HepG2 (cell line): ENCODE data around the gene PPARA. TPM values are rescaled to one million over a fixed set of nuclear protein-coding genes. Genes with fewer than 3 reads are reported as not detected.

Source experiments
- DMTF1 ChIP-seq: sonication (generic); formaldehyde crosslinking; IDR thresholded peaks from 2 replicates; pipeline ENCODE4 v1.4.0; 2020; ENCODE audit warnings: mild to moderate bottlenecking, missing genetic modification reagents
- HOXA9 ChIP-seq: sonication (generic); formaldehyde crosslinking; IDR thresholded peaks from 2 replicates; pipeline ENCODE4 v1.8.1; 2022; ENCODE audit warnings: missing genetic modification reagents, mild to moderate bottlenecking, moderate library complexity, borderline replicate concordance
- JUNB ChIP-seq: sonication (generic); formaldehyde crosslinking; IDR thresholded peaks from 2 replicates; pipeline ENCODE4 v1.8.0; 2022; ENCODE audit warnings: missing genetic modification reagents, mild to moderate bottlenecking, borderline replicate concordance
- NCOA1 ChIP-seq: sonication (generic); formaldehyde crosslinking; IDR thresholded peaks from 2 replicates; pipeline ENCODE4 v1.9.0; 2021; ENCODE audit warnings: missing genetic modification reagents
- PAX8 ChIP-seq: sonication (generic); formaldehyde crosslinking; IDR thresholded peaks from 2 replicates; pipeline ENCODE4 v1.8.0; 2022; ENCODE audit warnings: mild to moderate bottlenecking, missing genetic modification reagents, borderline replicate concordance
- POGZ ChIP-seq: sonication (generic); formaldehyde crosslinking; IDR thresholded peaks from 2 replicates; pipeline ENCODE4 v1.4.0; 2020; ENCODE audit warnings: mild to moderate bottlenecking, missing genetic modification reagents
- POLR2A ChIP-seq, 2 experiments: IDR thresholded peaks; 2 replicates each; pipeline ENCODE4 v1.6.1; 2011; ENCODE audit warnings: low read depth in 2 of 2, low read length in 2 of 2, mild to moderate bottlenecking in 1 of 2, moderate library complexity in 1 of 2; ENCODE audit not compliant: insufficient read depth in 1 of 2
- RARA ChIP-seq: IDR thresholded peaks from 2 replicates; pipeline ENCODE4 v1.6.1; 2016; ENCODE audit warnings: missing genetic modification reagents, missing compliant biosample characterization
- RARG ChIP-seq: sonication (generic); formaldehyde crosslinking; IDR thresholded peaks from 2 replicates; pipeline ENCODE4 v1.4.0; 2020; ENCODE audit warnings: low read depth, mild to moderate bottlenecking, missing genetic modification reagents
- REL ChIP-seq: sonication (generic); formaldehyde crosslinking; conservative IDR thresholded peaks from 2 replicates; pipeline ENCODE4 v1.8.0; 2022; ENCODE audit warnings: mild to moderate bottlenecking, missing genetic modification reagents, moderate library complexity
- RXRB ChIP-seq: IDR thresholded peaks from 2 replicates; pipeline ENCODE4 v1.6.1; 2016; ENCODE audit warnings: borderline replicate concordance, missing genetic modification reagents, missing compliant biosample characterization
- SCMH1 ChIP-seq: sonication (generic); formaldehyde crosslinking; IDR thresholded peaks from 2 replicates; pipeline ENCODE4 v1.9.0; 2021; ENCODE audit warnings: missing genetic modification reagents, mild to moderate bottlenecking, borderline replicate concordance
- SNRNP70 ChIP-seq: fragments of 200-400 bp; formaldehyde crosslinking; IDR thresholded peaks from 2 replicates; pipeline ENCODE4 v1.6.1; 2017; ENCODE audit warnings: mild to moderate bottlenecking, low read depth, low read length, moderate library complexity
- SP5 ChIP-seq: IDR thresholded peaks from 2 replicates; pipeline ENCODE4 v1.6.1; 2016; ENCODE audit warnings: low read depth, borderline replicate concordance
- TEAD3 ChIP-seq: optimal IDR thresholded peaks from 2 replicates; pipeline ENCODE3; 2016; ENCODE audit warnings: borderline replicate concordance
- ZBTB8A ChIP-seq: sonication (generic); formaldehyde crosslinking; IDR thresholded peaks from 2 replicates; pipeline ENCODE4 v1.4.0; 2020; ENCODE audit warnings: mild to moderate bottlenecking, low read depth, missing genetic modification reagents, borderline replicate concordance
- ZNF143 ChIP-seq: sonication (generic); formaldehyde crosslinking; IDR thresholded peaks from 2 replicates; pipeline ENCODE4 v1.4.0; 2020; ENCODE audit warnings: missing genetic modification reagents
- ZNF160 ChIP-seq: sonication (generic); formaldehyde crosslinking; IDR thresholded peaks from 2 replicates; pipeline ENCODE4 v1.8.0; 2022; ENCODE audit warnings: mild to moderate bottlenecking, inconsistent platforms, missing genetic modification reagents
- ZNF205 ChIP-seq: IDR thresholded peaks from 2 replicates; pipeline ENCODE4 v1.6.1; 2018; ENCODE audit warnings: missing biosample characterization, missing genetic modification reagents
- ZNF562 ChIP-seq: sonication (generic); formaldehyde crosslinking; IDR thresholded peaks from 2 replicates; pipeline ENCODE4 v1.8.0; 2022; ENCODE audit warnings: missing genetic modification reagents, borderline replicate concordance
- ZNF589 ChIP-seq: sonication (generic); formaldehyde crosslinking; conservative IDR thresholded peaks from 2 replicates; pipeline ENCODE4 v1.8.0; 2022; ENCODE audit warnings: mild to moderate bottlenecking, moderate library complexity, missing genetic modification reagents
- ZNF704 ChIP-seq: sonication (generic); formaldehyde crosslinking; IDR thresholded peaks from 2 replicates; pipeline ENCODE4 v1.8.1; 2023; ENCODE audit warnings: mild to moderate bottlenecking, inconsistent platforms, moderate library complexity, missing genetic modification reagents, borderline replicate concordance
- ZNF784 ChIP-seq: sonication (generic); formaldehyde crosslinking; IDR thresholded peaks from 2 replicates; pipeline ENCODE4 v1.5.1; 2020; ENCODE audit warnings: missing genetic modification reagents, mild to moderate bottlenecking, borderline replicate concordance
- ZNF839 ChIP-seq: sonication (generic); formaldehyde crosslinking; IDR thresholded peaks from 2 replicates; pipeline ENCODE4 v1.4.0; 2020; ENCODE audit warnings: missing genetic modification reagents, mild to moderate bottlenecking, borderline replicate concordance
- ZNF891 ChIP-seq: sonication (generic); formaldehyde crosslinking; IDR thresholded peaks from 2 replicates; pipeline ENCODE4 v1.5.0; 2020; ENCODE audit warnings: mild to moderate bottlenecking, missing genetic modification reagents
- polyA plus RNA-seq, 8 experiments: library from polyadenylated mRNA; depleted of rRNA in 3 of 8; stranded (reverse) in 7 of 8; unstranded in 1 of 8; fragments of >200 nt; fragmentation: Illumina TruSeq in 4 of 8; extraction: Trizol in 4 of 8; gene quantifications; 2 replicates each; pipeline versions ENCODE4 v1.2.1 to v1.2.3, GENCODE V29; 2011 to 2016; ENCODE audit warnings: low read depth in 4 of 8, missing spikeins in 1 of 8, mixed read lengths in 1 of 8; ENCODE audit not compliant: insufficient read depth in 1 of 8
- total RNA-seq, 5 experiments: library from RNA; depleted of rRNA; stranded (reverse); fragments of >200 nt; fragmentation: Illumina TruSeq; extraction: Trizol; gene quantifications; 2 replicates each; pipeline ENCODE4 v1.2.3, GENCODE V29; 2016; ENCODE audit warnings: low read depth in 1 of 5

Gene PPARA
- total and polyA plus RNA-seq, 2 of the 13 experiments (the other 11 are each of a cell fraction or from before 2014, with no cell fraction given) = 18.2 to 24.7 TPM

GRCh38 chr22:46250035-46250782 lies 99.9 kb downstream of the PPARA start, which contains the start of gene CDPF1 (continued):
- TF ChIP-seq SCMH1 (CRISPR knock-in tag) (no peak), REL (CRISPR knock-in tag) (peak; percentile 21; the same call in 1 of the 2 replicates), ZNF704 (peak; percentile 96), ZNF784 (CRISPR knock-in tag) (peak; percentile 78), POGZ (peak; percentile 64; the same call in 1 of the 2 replicates), RARG (CRISPR knock-in tag) (no peak; the same call in 1 of the 2 replicates), RARA (CRISPR knock-in tag) (no peak), POLR2A (IDR thresholded peaks at IDR 0.05; ENCODE audit: insufficient read depth in 1 of 2, low read depth in 2 of 2, low read length in 2 of 2) (peak; percentile 80 to 97), SP5 (CRISPR knock-in tag) (0 out of 2 replicates have a peak, but pooled peaks have one; percentile 22), ZNF839 (CRISPR knock-in tag) (0 out of 2 replicates have a peak, but pooled peaks have one; percentile 3), JUNB (no peak), HOXA9 (CRISPR knock-in tag) (peak; percentile 88), ZNF589 (0 out of 2 replicates have a peak, but pooled peaks have one; percentile 59), TEAD3 (peak; percentile 6), ZBTB8A (CRISPR knock-in tag) (peak; percentile 67; the same call in 1 of the 2 replicates), DMTF1 (CRISPR knock-in tag) (no peak), ZNF205 (CRISPR knock-in tag) (no peak; the same call in 1 of the 2 replicates), RXRB (peak; percentile 44; the same call in 1 of the 2 replicates), PAX8 (CRISPR knock-in tag) (peak; percentile 34; the same call in 1 of the 2 replicates), SNRNP70 (no peak), ZNF562 (0 out of 2 replicates have a peak, but pooled peaks have one; percentile 59), NCOA1 (CRISPR knock-in tag) (0 out of 2 replicates have a peak, but pooled peaks have one; percentile 69), ZNF891 (CRISPR knock-in tag) (0 out of 2 replicates have a peak, but pooled peaks have one; percentile 35), ZNF143 (0 out of 2 replicates have a peak, but pooled peaks have one; percentile 47), ZNF160 (CRISPR knock-in tag) (peak; percentile 87)
